Measurements from ENCODE around the gene PAM. TPM values are rescaled to one million over a fixed set of nuclear protein-coding genes. Genes with fewer than 3 reads are reported as not detected.

Gene PAM
- total RNA-seq, 2 experiments from 2014 or later: not detected

GRCh38 chr5:102932781-102933180 lies 177.7 kb downstream of the PAM start:
- H4K20me1 ChIP-seq (ENCODE audit: insufficient read depth, low read length): no peaks in the 10 kb centered on the region
- no peaks in the 10 kb centered on the region for H3K4me1 ChIP-seq (ENCODE audit: insufficient read depth, low read length, poor library complexity, severe bottlenecking)
- POLR2A ChIA-PET: no interaction called here
- H2AFZ ChIP-seq (ENCODE audit: low read length): no peak overlapping the region
- BruUV-seq (replicated peaks): no TSS peak
- no peaks in the 10 kb centered on the region for H3K9me2 ChIP-seq (ENCODE audit: insufficient read depth, low read length)
- TF ChIP-seq EZH2phosphoT487 (IDR thresholded peaks at IDR 0.05; ENCODE audit: borderline replicate concordance, low read depth, low read length): no peak
- TF ChIP-seq CTCF (conservative IDR thresholded peaks at IDR 0.05; ENCODE audit: low read length): no peak
- intact Hi-C loops (cut with micrococcal nuclease; ENCODE audit: unreplicated experiment): no loop called here
- no peaks in the 10 kb centered on the region for H3K79me2 ChIP-seq (ENCODE audit: insufficient read depth, low read depth, low read length)
- H3K27ac ChIP-seq (ENCODE audit: low read depth, low read length, poor library complexity, severe bottlenecking): no peak overlapping the region
- no peak for DNase-seq (ENCODE audit: low spot score)
- no peak overlapping the region for H3K4me3 ChIP-seq (ENCODE audit: low read depth, low read length, poor library complexity, severe bottlenecking)
- no peaks in the 10 kb centered on the region for H3K9me3 ChIP-seq (ENCODE audit: low read length)
- H3K4me2 ChIP-seq (ENCODE audit: low read length): no peak overlapping the region
- no peaks in the 10 kb centered on the region for H3K36me3 ChIP-seq (ENCODE audit: insufficient read depth, low read length)
- CTCF ChIA-PET (ENCODE audit: unreplicated experiment): no interaction called here

- Histone ChIP-seq H3K36me3 (ENCODE audit: insufficient read depth, low read length) (no peaks in the 10 kb centered on the region), H3K9me2 (ENCODE audit: insufficient read depth, low read length) (no peaks in the 10 kb centered on the region), H2AFZ (ENCODE audit: low read length) (no peak overlapping the region), H4K20me1 (ENCODE audit: insufficient read depth, low read length) (no peaks in the 10 kb centered on the region), H3K79me2 (ENCODE audit: insufficient read depth, low read depth, low read length) (no peaks in the 10 kb centered on the region), H3K4me2 (ENCODE audit: low read length) (no peak overlapping the region), H3K9me3 (ENCODE audit: low read length) (no peaks in the 10 kb centered on the region), H3K4me3 (ENCODE audit: low read depth, low read length, poor library complexity, severe bottlenecking) (no peak overlapping the region), H3K27ac (ENCODE audit: low read depth, low read length, poor library complexity, severe bottlenecking) (no peak overlapping the region), H3K4me1 (ENCODE audit: insufficient read depth, low read length, poor library complexity, severe bottlenecking) (no peaks in the 10 kb centered on the region)
- TF ChIP-seq CTCF (conservative IDR thresholded peaks at IDR 0.05; ENCODE audit: low read length): no peak
- no peak for TF ChIP-seq EZH2phosphoT487 (IDR thresholded peaks at IDR 0.05; ENCODE audit: borderline replicate concordance, low read depth, low read length)
- no TSS peak for BruUV-seq (replicated peaks)
- CTCF ChIA-PET (ENCODE audit: unreplicated experiment): no interaction called here
- intact Hi-C loops (cut with micrococcal nuclease; ENCODE audit: unreplicated experiment): no loop called here
- DNase-seq (ENCODE audit: low spot score): no peak
- POLR2A ChIA-PET: interaction anchor here (0.6 to 1.1 kb wide), 2 partner anchors 10 to 317 kb away, joined by 3 read pairs; no protein-coding TSS in a partner anchor
Observed at GRCh38 chr5:102933316-102933715, 178.2 kb downstream of the PAM start.

DNA sequence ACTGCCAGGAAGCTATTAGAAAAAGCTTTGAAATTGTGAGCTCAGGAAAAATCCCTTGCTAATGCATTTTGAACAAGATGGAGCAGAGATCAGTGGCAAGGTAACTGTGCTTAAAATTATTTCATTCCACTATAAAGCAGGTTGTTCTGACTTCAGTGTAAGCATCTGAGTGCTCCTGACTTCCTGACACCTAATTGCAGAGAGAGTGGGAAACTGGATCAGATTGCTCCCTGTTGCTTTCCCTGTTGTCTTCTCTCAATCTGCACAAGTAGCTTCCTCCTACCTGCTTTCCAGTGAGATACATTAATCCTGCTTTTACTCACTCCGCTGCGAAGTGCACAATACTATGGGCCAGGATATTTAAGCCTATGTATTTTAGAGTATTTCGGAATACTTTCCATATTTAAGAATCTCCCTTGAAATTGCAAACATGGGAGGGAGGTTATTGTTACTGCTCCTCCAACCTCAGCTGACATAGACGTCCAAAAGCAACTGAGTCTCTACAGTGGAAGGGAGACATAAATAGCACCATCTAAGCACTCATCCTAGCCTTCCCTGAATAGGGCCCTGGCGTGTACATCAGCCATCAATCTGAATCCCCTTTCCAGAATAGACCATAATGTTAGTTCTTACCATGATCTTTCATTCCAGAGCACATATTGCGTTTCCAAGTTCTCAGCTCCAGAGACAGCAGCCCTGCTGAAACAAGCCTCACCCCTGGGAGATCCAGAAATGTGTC lies 178.8 kb downstream of the PAM start:
- no peaks in the 10 kb centered on the region for H3K9me3 ChIP-seq (ENCODE audit: low read length)
- H4K20me1 ChIP-seq (ENCODE audit: insufficient read depth, low read length): no peaks in the 10 kb centered on the region
- H2AFZ ChIP-seq (ENCODE audit: low read length): no peak overlapping the region
- ChIA-PET CTCF (ENCODE audit: unreplicated experiment) (no interaction called here), POLR2A (interaction anchor here (0.6 to 1.1 kb wide), 2 partner anchors 9 to 316 kb away, joined by 3 read pairs; no protein-coding TSS in a partner anchor)
- H3K4me1 ChIP-seq (ENCODE audit: insufficient read depth, low read length, poor library complexity, severe bottlenecking): no peaks in the 10 kb centered on the region
- no peak overlapping the region for H3K27ac ChIP-seq (ENCODE audit: low read depth, low read length, poor library complexity, severe bottlenecking)
- BruUV-seq (replicated peaks): no TSS peak
- DNase-seq (ENCODE audit: low spot score): no peak
- no peaks in the 10 kb centered on the region for H3K9me2 ChIP-seq (ENCODE audit: insufficient read depth, low read length)
- H3K4me3 ChIP-seq (ENCODE audit: low read depth, low read length, poor library complexity, severe bottlenecking): no peak overlapping the region
- H3K4me2 ChIP-seq (ENCODE audit: low read length): no peak overlapping the region
- TF ChIP-seq CTCF (conservative IDR thresholded peaks at IDR 0.05; ENCODE audit: low read length) (no peak), EZH2phosphoT487 (IDR thresholded peaks at IDR 0.05; ENCODE audit: borderline replicate concordance, low read depth, low read length) (no peak)
- intact Hi-C loops (cut with micrococcal nuclease; ENCODE audit: unreplicated experiment): no loop called here
- no peaks in the 10 kb centered on the region for H3K79me2 ChIP-seq (ENCODE audit: insufficient read depth, low read depth, low read length)
- no peaks in the 10 kb centered on the region for H3K36me3 ChIP-seq (ENCODE audit: insufficient read depth, low read length)

Measured in OCI-LY7 (cell line).